HG03108 (cell line): ENCODE data around the gene SLC1A7.

Source experiments
- ATAC-seq: cut with Tn5 transposase; IDR thresholded peaks from one replicate; pipeline ENCODE4 v1.9.1; 2021; ENCODE audit warnings: moderate library complexity; ENCODE audit not compliant: unreplicated experiment

The SLC1A7 gene

DNA sequence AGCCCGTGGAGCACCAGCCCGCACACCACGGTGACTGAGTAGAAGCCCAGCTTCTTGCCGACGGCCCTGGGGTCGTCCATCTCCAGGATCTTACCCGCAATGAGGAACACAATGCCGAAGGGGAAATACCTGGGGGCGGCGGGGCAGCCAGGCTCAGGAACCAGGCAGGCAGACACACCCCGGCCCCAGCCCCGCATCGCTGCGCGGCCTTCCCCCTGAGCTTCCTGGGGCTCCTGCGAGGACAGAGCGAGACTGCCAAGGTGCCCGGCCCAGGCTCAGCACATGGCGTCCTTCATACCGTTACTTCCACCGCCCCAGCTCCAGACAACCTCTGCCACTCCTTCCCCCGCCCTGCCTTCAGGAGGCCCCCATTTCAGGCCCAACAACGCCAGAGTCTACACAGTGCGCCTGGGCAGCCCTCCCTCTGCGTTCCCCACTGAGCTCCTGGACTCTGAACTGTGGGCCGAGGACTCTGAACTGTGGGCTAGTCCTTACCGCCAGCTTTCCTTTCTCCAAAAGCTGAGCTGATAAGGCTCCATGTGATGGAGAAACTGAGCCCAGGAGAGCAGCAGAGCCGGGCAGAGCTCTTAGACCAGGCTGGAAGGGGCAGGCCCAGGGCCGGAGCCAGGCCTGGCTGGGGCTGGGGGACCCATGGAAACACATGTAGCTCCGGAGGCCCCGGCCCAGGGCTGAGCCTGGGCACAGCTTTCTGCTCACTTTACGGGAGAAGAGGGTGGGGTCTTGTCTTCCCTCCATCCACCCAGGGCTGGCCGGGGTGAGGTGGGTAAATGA, 49.6 kb downstream of the SLC1A7 start:
- no peak for ATAC-seq

GRCh38 chr1:53091841-53092645, 50.4 kb downstream of the SLC1A7 start:
- ATAC-seq = no peak

GRCh38 chr1:53090227-53091147, 52.0 kb downstream of the SLC1A7 start:
- ATAC-seq = no peak

DNA sequence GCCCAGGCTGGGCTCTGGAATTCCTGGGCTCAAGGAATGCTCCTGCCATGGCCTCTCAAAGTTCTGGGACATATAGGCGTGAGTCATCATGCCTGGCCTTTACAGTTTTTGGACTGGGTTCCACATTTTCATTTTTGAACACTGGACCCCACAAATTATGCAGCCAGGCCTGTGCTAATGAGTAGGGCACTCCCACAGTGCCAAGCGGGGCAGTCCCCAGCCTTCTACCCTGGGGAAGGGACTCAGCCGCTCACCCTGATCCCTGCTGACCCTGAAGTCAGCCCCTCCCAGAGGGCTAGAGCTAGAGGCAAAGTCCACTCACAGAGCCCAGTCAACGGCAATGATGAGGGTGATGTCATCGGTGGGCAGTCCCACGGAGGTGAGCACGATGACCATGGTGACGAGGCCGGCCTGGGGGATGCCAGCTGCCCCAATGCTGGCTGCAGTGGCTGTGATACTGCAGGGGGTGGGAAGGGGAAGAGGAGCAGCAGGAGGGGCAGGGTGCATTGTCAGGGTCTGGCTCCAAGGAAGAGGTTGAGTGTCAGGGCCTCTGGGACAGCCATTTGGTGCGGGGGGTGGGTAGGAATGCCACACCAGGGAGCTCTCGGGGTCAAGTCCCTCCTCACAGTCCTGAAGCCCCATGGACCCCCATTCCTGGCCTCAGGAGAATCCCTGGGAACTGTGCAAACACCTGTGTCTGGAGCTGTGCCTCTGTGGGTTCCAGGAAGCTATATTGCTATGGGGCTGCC, 52.8 kb downstream of the SLC1A7 start:
- ATAC-seq = no peak

- ATAC-seq = no peak
Observed at GRCh38 chr1:53088616-53089300, 53.7 kb downstream of the SLC1A7 start.

DNA sequence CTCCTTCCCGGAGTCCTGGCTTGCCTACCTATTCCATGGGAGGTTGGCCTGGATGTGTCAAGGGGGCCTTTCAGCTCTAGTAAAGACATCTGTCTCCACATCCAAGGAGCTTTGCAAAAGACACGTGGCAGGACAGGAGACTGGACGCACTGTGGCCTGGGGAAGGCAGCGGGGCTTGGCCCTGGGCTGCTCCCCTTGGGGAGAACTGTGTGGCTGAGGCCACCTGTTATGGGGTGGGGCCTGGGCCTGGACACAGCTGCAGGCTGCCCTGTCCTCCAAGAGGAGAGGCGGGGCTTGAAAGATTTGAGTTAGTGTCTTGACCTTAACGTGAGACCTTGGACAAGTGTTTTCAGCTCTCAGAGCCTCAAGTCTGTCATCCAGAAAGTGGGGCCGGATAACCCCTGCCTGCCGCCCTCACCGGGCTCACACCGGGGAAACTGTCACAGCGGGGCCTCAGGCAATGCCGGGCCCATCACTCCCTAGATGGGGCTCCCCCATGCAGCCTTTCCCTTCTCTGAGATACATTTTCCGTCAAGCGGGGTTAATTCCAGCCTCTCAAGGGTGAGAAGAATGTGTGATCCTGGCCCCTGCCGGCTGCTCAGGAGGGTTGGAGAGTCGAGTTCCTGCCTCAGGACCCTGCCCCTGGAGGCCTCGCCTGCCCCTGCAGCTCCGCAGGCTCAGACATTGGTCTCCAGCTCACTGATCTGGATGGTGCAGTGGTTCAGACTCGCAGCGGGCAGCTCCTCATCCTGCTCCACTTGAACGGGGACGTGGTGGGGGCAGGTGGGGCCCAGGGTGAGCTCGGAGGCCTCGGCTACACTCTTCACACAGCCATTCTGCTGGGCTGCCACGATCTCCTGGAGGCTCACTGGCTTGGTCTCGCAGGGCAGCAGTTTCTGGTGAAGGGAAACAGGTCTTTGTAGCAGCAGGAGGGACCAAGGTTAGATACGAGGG, 54.8 kb downstream of the SLC1A7 start:
- ATAC-seq = no peak

DNA sequence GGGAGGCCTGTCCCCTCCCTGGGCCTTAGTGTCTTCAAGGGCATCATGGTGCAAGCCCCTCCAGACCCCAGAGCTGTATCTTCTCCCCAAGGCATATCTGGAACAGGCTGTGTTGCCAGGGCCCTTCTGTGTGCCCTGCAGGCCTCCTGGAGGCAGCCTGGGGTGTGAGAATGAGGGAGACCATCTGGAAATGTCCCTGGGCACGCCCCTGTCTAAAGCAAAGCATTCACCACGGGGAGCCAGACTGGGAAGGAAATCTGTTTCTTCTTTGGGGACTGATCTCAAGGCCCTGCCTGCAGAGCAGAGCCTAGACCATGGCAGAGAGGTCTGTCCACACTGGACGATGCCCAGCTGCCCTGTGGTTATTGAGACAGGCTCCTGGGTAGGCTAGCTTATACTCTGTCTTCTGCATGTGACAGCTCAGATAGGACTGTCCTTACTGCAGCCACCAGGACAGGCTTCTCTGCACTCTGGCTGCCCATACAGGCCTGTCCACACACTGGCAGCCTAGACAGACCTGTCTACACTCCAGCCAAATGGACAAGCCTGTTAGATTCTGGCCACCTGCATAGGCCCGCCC, 55.9 kb downstream of the SLC1A7 start:
- no peak for ATAC-seq

GRCh38 chr1:53085405-53085804, 57.0 kb downstream of the SLC1A7 start:
- no peak for ATAC-seq

- no peak for ATAC-seq
Observed at GRCh38 chr1:53084589-53084971, 57.9 kb downstream of the SLC1A7 start.

- no peak for ATAC-seq
Observed at GRCh38 chr1:53083636-53084588, 58.5 kb downstream of the SLC1A7 start.

DNA sequence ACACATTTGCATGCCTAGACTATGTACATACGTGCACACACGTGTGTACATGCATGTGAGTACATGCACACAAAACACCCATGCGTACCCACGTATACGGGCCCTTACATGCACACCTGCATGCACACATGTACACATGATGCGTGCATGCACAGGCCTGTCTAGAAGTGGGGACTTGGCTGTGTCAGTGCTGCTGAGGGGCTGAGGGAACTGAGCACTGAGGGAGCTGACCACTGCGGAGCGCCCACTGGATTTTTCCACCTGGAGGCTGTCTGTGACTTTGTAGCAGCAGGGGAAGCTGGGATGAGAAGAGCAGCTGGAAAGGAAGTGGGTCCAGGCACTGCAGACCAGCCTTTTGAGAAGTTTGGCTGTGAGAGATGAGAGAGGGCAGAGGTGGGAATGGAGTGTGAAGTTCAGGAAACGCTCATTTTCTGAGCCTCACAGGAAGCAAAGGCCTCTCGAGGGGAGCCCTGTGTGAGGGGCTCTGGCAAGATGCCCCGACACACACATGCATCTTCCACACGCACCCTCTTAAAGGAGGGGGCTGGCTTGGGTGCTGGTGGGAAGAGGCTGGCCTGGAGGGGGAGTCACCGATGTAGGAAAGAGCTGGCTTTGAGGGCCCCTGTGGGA, 59.5 kb downstream of the SLC1A7 start:
- no peak for ATAC-seq

DNA sequence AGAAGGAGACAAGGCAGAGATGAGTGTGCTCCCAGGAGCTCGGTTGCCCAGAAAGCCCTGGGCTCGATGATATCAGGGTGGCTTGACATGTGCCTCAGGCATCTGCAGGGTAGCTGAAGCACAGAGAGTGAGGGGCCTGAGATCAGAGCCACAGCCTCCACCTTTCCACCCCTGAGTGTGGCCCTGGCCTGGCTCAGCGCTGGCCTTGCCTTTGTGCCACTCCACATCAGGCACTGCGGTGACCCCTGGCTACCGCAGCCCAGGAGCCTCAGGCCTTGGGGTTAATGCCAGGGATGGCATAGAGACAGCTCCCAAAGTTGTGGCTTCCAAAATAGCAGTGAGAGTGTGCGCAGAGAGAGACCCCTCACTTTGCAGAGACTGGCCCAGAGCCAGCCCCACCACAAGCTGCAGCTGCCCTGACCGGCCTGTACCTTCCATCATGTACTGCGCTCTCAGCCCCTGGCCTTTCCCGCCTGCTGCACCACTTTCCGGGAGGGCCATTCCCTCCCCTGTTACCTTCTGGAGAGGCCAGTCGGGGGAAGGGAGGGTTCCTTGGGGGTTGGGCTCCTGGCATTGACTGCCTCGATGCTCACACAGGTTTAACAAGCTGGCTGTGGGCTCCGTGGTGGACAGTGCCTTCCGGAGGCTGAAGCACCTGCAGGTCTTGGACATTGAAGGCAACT, 60.9 kb downstream of the SLC1A7 start:
- ATAC-seq = no peak

- no peak for ATAC-seq
Observed at GRCh38 chr1:53080769-53081168, 61.7 kb downstream of the SLC1A7 start.

DNA sequence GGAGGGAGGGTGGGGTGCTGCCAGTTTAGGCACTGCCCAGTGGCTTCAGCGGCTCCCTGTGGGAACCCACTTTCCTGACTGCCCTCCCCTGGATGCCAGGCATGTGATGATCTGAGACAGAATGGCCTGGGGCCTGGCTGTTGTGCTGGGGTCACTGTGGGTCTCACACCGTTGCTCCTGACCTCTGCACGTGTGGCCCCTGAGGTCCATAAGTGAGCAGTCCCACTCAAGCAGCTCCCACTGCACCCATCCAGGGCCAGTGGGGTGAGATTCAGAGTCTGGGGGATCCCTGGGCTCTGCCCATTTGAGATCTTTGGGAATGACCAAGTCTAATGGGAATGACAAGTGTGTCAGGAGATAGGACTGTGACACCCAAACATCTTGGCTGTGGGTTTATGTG, 62.4 kb downstream of the SLC1A7 start:
- no peak for ATAC-seq

GRCh38 chr1:53079251-53079650, 63.2 kb downstream of the SLC1A7 start:
- ATAC-seq = no peak

DNA sequence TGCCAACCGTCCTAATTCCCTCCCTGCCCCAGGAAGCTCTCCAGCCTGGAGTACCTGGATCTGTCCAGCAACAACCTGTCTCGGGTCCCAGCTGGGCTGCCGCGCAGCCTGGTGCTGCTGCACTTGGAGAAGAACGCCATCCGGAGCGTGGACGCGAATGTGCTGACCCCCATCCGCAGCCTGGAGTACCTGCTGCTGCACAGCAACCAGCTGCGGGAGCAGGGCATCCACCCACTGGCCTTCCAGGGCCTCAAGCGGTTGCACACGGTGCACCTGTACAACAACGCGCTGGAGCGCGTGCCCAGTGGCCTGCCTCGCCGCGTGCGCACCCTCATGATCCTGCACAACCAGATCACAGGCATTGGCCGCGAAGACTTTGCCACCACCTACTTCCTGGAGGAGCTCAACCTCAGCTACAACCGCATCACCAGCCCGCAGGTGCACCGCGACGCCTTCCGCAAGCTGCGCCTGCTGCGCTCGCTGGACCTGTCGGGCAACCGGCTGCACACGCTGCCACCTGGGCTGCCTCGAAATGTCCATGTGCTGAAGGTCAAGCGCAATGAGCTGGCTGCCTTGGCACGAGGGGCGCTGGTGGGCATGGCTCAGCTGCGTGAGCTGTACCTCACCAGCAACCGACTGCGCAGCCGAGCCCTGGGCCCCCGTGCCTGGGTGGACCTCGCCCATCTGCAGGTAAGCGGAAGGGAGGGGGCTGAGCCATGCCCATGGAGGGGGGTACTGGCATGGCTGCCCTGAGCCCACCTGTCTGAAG, 63.9 kb downstream of the SLC1A7 start:
- no peak for ATAC-seq
